ENCODE data around the gene BDNF.
"Not testable (repeated sequence)": the region's sequence is repeated elsewhere in the genome, so short reads cannot be mapped to it uniquely, and the experiment has no call there.

Gene BDNF

DNA sequence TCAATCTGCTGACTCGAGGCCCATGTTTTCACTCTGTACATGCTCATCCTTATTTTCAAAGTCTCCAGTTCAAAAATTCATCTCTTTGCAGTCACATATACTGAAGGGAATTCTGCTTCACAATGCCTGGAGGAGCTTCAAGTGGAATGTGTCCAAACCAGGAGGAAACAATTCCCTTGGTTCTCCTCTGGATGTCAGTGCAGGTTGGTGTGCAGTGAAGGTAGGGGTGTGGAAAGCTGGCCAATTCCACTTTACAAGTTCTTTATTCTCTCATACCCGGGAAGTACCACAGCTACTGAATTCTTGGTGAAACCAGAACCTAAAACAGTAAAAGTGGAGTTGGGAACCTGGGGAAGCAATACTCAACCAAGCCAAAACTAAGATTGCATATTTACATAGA lies 57.3 kb downstream of the BDNF start:
- Histone ChIP-seq H3K4me2 (ENCODE audit: low read length, poor library complexity, severe bottlenecking) (no peak overlapping the region), H3K23ac (ENCODE audit: low read length in 2 of 2) (no peak overlapping the region), H3K4me1 (ENCODE audit: control insufficient read depth, insufficient read depth, low read depth, low read length) (no peaks in the 10 kb centered on the region), H3K4me3 (ENCODE audit: insufficient read depth in 1 of 2, low read depth in 1 of 2, low read length in 2 of 2) (no peak overlapping the region), H2BK120ac (ENCODE audit: low read depth, low read length) (no peak overlapping the region), H2BK12ac (ENCODE audit: low read length in 2 of 2) (no peak overlapping the region), H2AFZ (ENCODE audit: low read depth, low read length) (no peak overlapping the region), H3K27ac (ENCODE audit: low read length, poor library complexity, severe bottlenecking) (no peak overlapping the region), H3K36me3 (ENCODE audit: control insufficient read depth in 1 of 2, insufficient read depth in 2 of 2, low read depth in 1 of 2, low read length in 2 of 2) (no peaks in the 10 kb centered on the region), H2BK5ac (ENCODE audit: low read depth, low read length, poor library complexity, severe bottlenecking) (no peak overlapping the region), H3K18ac (ENCODE audit: low read depth in 1 of 2, low read length in 2 of 2) (no peak overlapping the region), H3K9me3 (ENCODE audit: control insufficient read depth, low read length) (no peaks in the 10 kb centered on the region), H4K8ac (ENCODE audit: low read length) (no peak overlapping the region), H3K9ac (ENCODE audit: low read length) (no peak overlapping the region), H3K79me1 (replicated peaks; ENCODE audit: low read length, poor library complexity, severe bottlenecking) (no peaks in the 10 kb centered on the region), H3K27me3 (ENCODE audit: control insufficient read depth in 1 of 2, insufficient read depth in 1 of 2, low read length in 2 of 2) (no peaks in the 10 kb centered on the region), H3K14ac (ENCODE audit: low read length in 2 of 2) (no peak overlapping the region), H3K4ac (ENCODE audit: low read depth in 1 of 2, low read length in 2 of 2) (no peak overlapping the region), H2AK5ac (ENCODE audit: low read length, severe bottlenecking) (no peak overlapping the region), H2BK15ac (ENCODE audit: low read depth, poor library complexity, severe bottlenecking) (no peak overlapping the region), H4K91ac (ENCODE audit: low read length) (no peak overlapping the region)
- no peak for DNase-seq
- whole genome bisulfite sequencing: 63% methylated on average over 1 of the region's 2 CpGs

DNA sequence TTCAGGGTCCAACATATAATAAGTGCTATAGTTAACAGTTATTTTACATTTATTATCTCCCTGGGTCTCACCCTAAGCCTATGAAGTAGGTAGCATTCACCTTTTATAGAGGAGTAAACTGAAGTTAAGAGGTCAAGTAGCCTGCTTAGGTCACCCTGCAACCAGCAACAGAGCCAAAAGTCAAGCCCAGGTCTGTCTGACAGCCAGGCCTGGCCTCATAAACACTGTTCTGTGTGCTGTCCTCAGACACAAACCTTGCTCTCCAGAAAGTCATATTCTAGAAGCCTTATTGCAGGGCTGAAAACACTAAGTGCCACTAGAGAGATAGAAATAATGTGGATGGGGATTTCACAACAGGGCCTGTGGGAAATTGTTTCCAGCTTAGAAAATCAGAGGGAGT lies 59.3 kb downstream of the BDNF start:
- no peak overlapping the region for H2BK5ac ChIP-seq (ENCODE audit: low read depth, low read length, poor library complexity, severe bottlenecking)
- no peak overlapping the region for H2AK5ac ChIP-seq (ENCODE audit: low read length, severe bottlenecking)
- no peak overlapping the region for H4K91ac ChIP-seq (ENCODE audit: low read length)
- no peak overlapping the region for H2AFZ ChIP-seq (ENCODE audit: low read depth, low read length)
- H3K23ac ChIP-seq (ENCODE audit: low read length in 2 of 2): no peak overlapping the region
- no peak for DNase-seq
- H2BK15ac ChIP-seq (ENCODE audit: low read depth, poor library complexity, severe bottlenecking): no peak overlapping the region
- H3K9ac ChIP-seq (ENCODE audit: low read length): no peak overlapping the region
- no peak overlapping the region for H3K4me2 ChIP-seq (ENCODE audit: low read length, poor library complexity, severe bottlenecking)
- no peaks in the 10 kb centered on the region for H3K36me3 ChIP-seq (ENCODE audit: control insufficient read depth in 1 of 2, insufficient read depth in 2 of 2, low read depth in 1 of 2, low read length in 2 of 2)
- no peak overlapping the region for H3K14ac ChIP-seq (ENCODE audit: low read length in 2 of 2)
- H3K4me3 ChIP-seq (ENCODE audit: insufficient read depth in 1 of 2, low read depth in 1 of 2, low read length in 2 of 2): no peak overlapping the region
- no peak overlapping the region for H3K27ac ChIP-seq (ENCODE audit: low read length, poor library complexity, severe bottlenecking)
- H2BK120ac ChIP-seq (ENCODE audit: low read depth, low read length): no peak overlapping the region
- H2BK12ac ChIP-seq (ENCODE audit: low read length in 2 of 2): no peak overlapping the region
- no peak overlapping the region for H3K18ac ChIP-seq (ENCODE audit: low read depth in 1 of 2, low read length in 2 of 2)
- peaks cover 3% of the 10 kb centered on the region for H3K9me3 ChIP-seq (ENCODE audit: control insufficient read depth, low read length)
- no peak overlapping the region for H3K4ac ChIP-seq (ENCODE audit: low read depth in 1 of 2, low read length in 2 of 2)
- H3K4me1 ChIP-seq (ENCODE audit: control insufficient read depth, insufficient read depth, low read depth, low read length): no peaks in the 10 kb centered on the region
- H3K79me1 ChIP-seq (replicated peaks; ENCODE audit: low read length, poor library complexity, severe bottlenecking): no peaks in the 10 kb centered on the region
- no peaks in the 10 kb centered on the region for H3K27me3 ChIP-seq (ENCODE audit: control insufficient read depth in 1 of 2, insufficient read depth in 1 of 2, low read length in 2 of 2)
- no peak overlapping the region for H4K8ac ChIP-seq (ENCODE audit: low read length)

DNA sequence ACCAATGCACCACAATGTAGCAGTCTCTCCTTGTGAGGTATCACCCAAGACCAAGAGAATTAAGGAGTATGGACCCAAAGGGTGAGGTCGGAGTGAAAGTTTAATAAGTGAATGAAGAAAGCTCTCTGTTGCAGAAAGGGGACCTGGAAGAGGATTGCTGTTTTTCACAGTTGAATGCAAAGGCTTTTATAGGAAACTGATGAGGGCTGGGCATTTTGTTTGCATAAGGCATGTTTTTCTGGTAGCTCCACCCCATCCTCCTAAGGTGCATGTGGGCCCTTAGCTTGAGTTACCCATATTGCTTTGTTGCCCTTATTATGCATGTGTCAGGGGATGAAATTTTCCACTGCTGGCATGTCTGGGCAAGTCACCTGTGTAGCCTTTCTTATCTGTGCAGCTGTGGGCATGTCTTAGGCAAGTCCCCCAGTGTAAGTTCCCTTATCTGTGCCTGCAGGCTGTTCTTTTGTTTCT lies 64.7 kb downstream of the BDNF start:
- no peak overlapping the region for H4K8ac ChIP-seq (ENCODE audit: low read length)

DNA sequence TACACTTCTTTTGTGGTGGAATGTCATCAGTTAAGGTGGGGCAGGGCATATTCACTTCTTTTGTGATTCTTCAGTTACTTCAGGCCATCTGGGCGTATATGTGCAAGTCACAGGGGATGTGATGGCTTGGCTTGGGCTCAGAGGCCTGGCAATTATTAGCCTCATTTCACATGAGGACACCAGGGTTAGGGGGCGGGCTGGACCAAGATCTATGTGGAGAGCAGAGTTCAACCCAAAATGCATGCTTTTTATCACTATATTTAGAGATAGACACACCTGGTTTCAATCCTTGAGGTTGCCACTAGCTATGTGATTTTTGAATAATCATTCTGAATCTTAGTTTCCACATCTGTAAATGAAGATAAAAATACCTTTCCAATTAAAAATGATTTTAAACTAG lies 65.5 kb downstream of the BDNF start:
- 80% methylated on average over 1 of the region's 2 CpGs for WGBS
- H3K4me3 ChIP-seq (ENCODE audit: insufficient read depth in 1 of 2, low read depth in 1 of 2, low read length in 2 of 2); H2BK120ac ChIP-seq (ENCODE audit: low read depth, low read length): not testable (repeated sequence)

More for the DNA sequence above, 64.7 kb downstream of the BDNF start:
- H2AK5ac ChIP-seq (ENCODE audit: low read length, severe bottlenecking): no peak overlapping the region
- H3K79me1 ChIP-seq (replicated peaks; ENCODE audit: low read length, poor library complexity, severe bottlenecking): no peaks in the 10 kb centered on the region
- no peak overlapping the region for H3K4me3 ChIP-seq (ENCODE audit: insufficient read depth in 1 of 2, low read depth in 1 of 2, low read length in 2 of 2)
- no peak overlapping the region for H2BK15ac ChIP-seq (ENCODE audit: low read depth, poor library complexity, severe bottlenecking)
- H4K91ac ChIP-seq (ENCODE audit: low read length): no peak overlapping the region
- H3K27me3 ChIP-seq (ENCODE audit: control insufficient read depth in 1 of 2, insufficient read depth in 1 of 2, low read length in 2 of 2): no peaks in the 10 kb centered on the region
- 85% methylated on average over 1 of the region's 1 CpG for WGBS
- H3K27ac ChIP-seq (ENCODE audit: low read length, poor library complexity, severe bottlenecking): no peak overlapping the region
- H3K4me2 ChIP-seq (ENCODE audit: low read length, poor library complexity, severe bottlenecking): no peak overlapping the region
- no peaks in the 10 kb centered on the region for H3K4me1 ChIP-seq (ENCODE audit: control insufficient read depth, insufficient read depth, low read depth, low read length)
- peaks cover 9% of the 10 kb centered on the region for H3K9me3 ChIP-seq (ENCODE audit: control insufficient read depth, low read length)
- H2BK5ac ChIP-seq (ENCODE audit: low read depth, low read length, poor library complexity, severe bottlenecking): no peak overlapping the region
- H2BK12ac ChIP-seq (ENCODE audit: low read length in 2 of 2): no peak overlapping the region
- H3K4ac ChIP-seq (ENCODE audit: low read depth in 1 of 2, low read length in 2 of 2): no peak overlapping the region
- H3K14ac ChIP-seq (ENCODE audit: low read length in 2 of 2): no peak overlapping the region
- H2AFZ ChIP-seq (ENCODE audit: low read depth, low read length): no peak overlapping the region
- no peak overlapping the region for H3K18ac ChIP-seq (ENCODE audit: low read depth in 1 of 2, low read length in 2 of 2)
- no peak overlapping the region for H2BK120ac ChIP-seq (ENCODE audit: low read depth, low read length)
- no peak for DNase-seq
- no peak overlapping the region for H3K9ac ChIP-seq (ENCODE audit: low read length)
- H3K23ac ChIP-seq (ENCODE audit: low read length in 2 of 2): no peak overlapping the region
- H3K36me3 ChIP-seq (ENCODE audit: control insufficient read depth in 1 of 2, insufficient read depth in 2 of 2, low read depth in 1 of 2, low read length in 2 of 2): no peaks in the 10 kb centered on the region

More for the DNA sequence above, 65.5 kb downstream of the BDNF start:
- H3K4me1 ChIP-seq (ENCODE audit: control insufficient read depth, insufficient read depth, low read depth, low read length); H3K9ac ChIP-seq (ENCODE audit: low read length); H4K91ac ChIP-seq (ENCODE audit: low read length); H3K9me3 ChIP-seq (ENCODE audit: control insufficient read depth, low read length); H3K18ac ChIP-seq (ENCODE audit: low read depth in 1 of 2, low read length in 2 of 2); H4K8ac ChIP-seq (ENCODE audit: low read length); H3K14ac ChIP-seq (ENCODE audit: low read length in 2 of 2); H3K79me1 ChIP-seq (replicated peaks; ENCODE audit: low read length, poor library complexity, severe bottlenecking); H3K23ac ChIP-seq (ENCODE audit: low read length in 2 of 2); H3K4ac ChIP-seq (ENCODE audit: low read depth in 1 of 2, low read length in 2 of 2); H2BK5ac ChIP-seq (ENCODE audit: low read depth, low read length, poor library complexity, severe bottlenecking); H2BK15ac ChIP-seq (ENCODE audit: low read depth, poor library complexity, severe bottlenecking); H3K27ac ChIP-seq (ENCODE audit: low read length, poor library complexity, severe bottlenecking); H3K4me2 ChIP-seq (ENCODE audit: low read length, poor library complexity, severe bottlenecking); H3K27me3 ChIP-seq (ENCODE audit: control insufficient read depth in 1 of 2, insufficient read depth in 1 of 2, low read length in 2 of 2); H3K36me3 ChIP-seq (ENCODE audit: control insufficient read depth in 1 of 2, insufficient read depth in 2 of 2, low read depth in 1 of 2, low read length in 2 of 2); H2BK12ac ChIP-seq (ENCODE audit: low read length in 2 of 2); H2AFZ ChIP-seq (ENCODE audit: low read depth, low read length); H2AK5ac ChIP-seq (ENCODE audit: low read length, severe bottlenecking); DNase-seq: not testable (repeated sequence)

Data from mesenchymal stem cell (in vitro differentiated cells and primary cell).